Adrenal gland (tissue), 12 donors: Measurements from ENCODE around the gene ZNF765. TPM values are rescaled to one million over a fixed set of nuclear protein-coding genes. Genes with fewer than 3 reads are reported as not detected.
"Not testable (repeated sequence)": the region's sequence is repeated elsewhere in the genome, so short reads cannot be mapped to it uniquely, and the experiment has no call there.

Experiments
- DNase-seq, 7 donors: peaks; one replicate each; pipeline ENCODE4 v3.0.0-alpha.2; 2019 to 2020
- H3K27ac ChIP-seq, 5 donors: fragments of 200-600 bp; sonication (generic) in 4 of 5; 1 replicate in 3 of 5; 2 replicates in 2 of 5; pipeline versions ENCODE4 v1.5.1 to v1.8.0; 2016 to 2020; ENCODE audit warnings: mild to moderate bottlenecking in 1 of 5
- H3K27me3 ChIP-seq: fragments of 200-600 bp; 2 replicates; pipeline ENCODE4 v1.8.0; 2021
- H3K36me3 ChIP-seq, 2 donors: fragments of 200-600 bp; replicated peaks in 1 of 2; 1 replicate in 1 of 2; 2 replicates in 1 of 2; pipeline versions ENCODE4 v1.5.1 to v1.8.0; 2018 to 2022
- H3K4me1 ChIP-seq, 2 donors: fragments of 200-600 bp; replicated peaks in 1 of 2; 1 replicate in 1 of 2; 2 replicates in 1 of 2; pipeline versions ENCODE4 v1.5.1 to v1.8.0; 2018 to 2021
- H3K4me3 ChIP-seq, 4 donors: fragments of 200-600 bp; sonication (generic) in 3 of 4; one replicate each; pipeline ENCODE4 v1.5.1; 2016 to 2018
- H3K9me3 ChIP-seq, 3 donors: fragments of 200-600 bp; sonication (generic) in 1 of 3; replicated peaks in 1 of 3; 1 replicate in 2 of 3; 2 replicates in 1 of 3; pipeline versions ENCODE4 v1.5.1 to v1.8.0; 2016 to 2021
- POLR2A ChIP-seq, 2 donors: fragments of 450-650 bp; IDR thresholded peaks; one replicate each; pipeline ENCODE4 v1.6.1; 2017; ENCODE audit warnings: antibody characterized with exemption in 2 of 2, mild to moderate bottlenecking in 2 of 2, moderate library complexity in 1 of 2
- WGBS, 4 donors: extraction: QIAGEN DNeasy Blood & Tissue Kit in 2 of 4; methylation state at CpG; one replicate each; pipeline versions ENCODE4 v1.1.5 to v1.1.7; 2013 to 2017; 5-methylcytosine and 5-hydroxymethylcytosine counted together
- intact Hi-C, 2 donors: fragments of 100-400 bp; cut with DNase I; formaldehyde crosslinking; loops; one replicate each; pipeline versions ENCODE4 v1.14.1 to v1.15.0; 2022 to 2023
- polyA plus RNA-seq, 3 donors: library from polyadenylated mRNA; stranded (reverse); fragments of 200-250 nt in 2 of 3; fragments of 350-450 nt in 1 of 3; fragmentation: Illumina TruSeq in 1 of 3; extraction: RNeasy Lipid Tissue Mini Kit (QIAGEN cat#74804) in 1 of 3; gene quantifications; one replicate each; pipeline ENCODE4 v1.2.3, GENCODE V29; 2013 to 2014
- total RNA-seq, 9 donors: library from RNA; depleted of rRNA in 4 of 9; stranded (reverse); fragments of >200 nt in 4 of 9; fragments of 120-200 nt in 1 of 9; fragmentation: NEBNext Ultra II Directional in 1 of 9; extraction: Animal tissue kit (Norgen Biotek cat#: 25700) in 1 of 9; gene quantifications; one replicate each; pipeline versions ENCODE4 v1.1.0 to v1.2.4, GENCODE V29; 2013 to 2023
- TF ChIP-seq, protein P1 (sequence below), 6 experiments: fragments of 450-650 bp in 4 of 6; fragments of 200-600 bp in 2 of 6; sonication (generic) in 1 of 6; IDR thresholded peaks; 1 replicate in 5 of 6; 2 replicates in 1 of 6; pipeline versions ENCODE4 v1.5.1 to v1.8.0; 2016 to 2021; ENCODE audit warnings: antibody characterized with exemption in 6 of 6, mild to moderate bottlenecking in 2 of 6, moderate library complexity in 1 of 6
- donor health status: healthy with polysubstance abuse.
- donor health status: Bipolar disorder and iron deficiency.
- donor health status: DM: yes; HTN: yes; CAD: no.
- donor health status: DM: no; HTN: no; CAD: no.
- donor health status: DM: no; HTN: no; CAD: no.
- donor health status: DM: yes; HTN: yes; CAD: no.

Gene ZNF765
- total and polyA plus RNA-seq, 12 donors = 4.3 to 24.0 (median 14.5) TPM

- 80 to 93% (median 86%) methylated on average over 7 of the region's 7 CpGs for WGBS, 4 donors
- Histone ChIP-seq H3K4me1 (no peaks in the 10 kb centered on the region), H3K27me3 (no peaks in the 10 kb centered on the region), H3K27ac (no peak overlapping the region), H3K9me3 (peaks cover 0 to 37% (median 0%) of the 10 kb centered on the region in 3 donors), H3K36me3 (peaks cover 9 to 19% of the 10 kb centered on the region in 2 donors), H3K4me3 (no peak overlapping the region)
- TF ChIP-seq, protein P1, sequence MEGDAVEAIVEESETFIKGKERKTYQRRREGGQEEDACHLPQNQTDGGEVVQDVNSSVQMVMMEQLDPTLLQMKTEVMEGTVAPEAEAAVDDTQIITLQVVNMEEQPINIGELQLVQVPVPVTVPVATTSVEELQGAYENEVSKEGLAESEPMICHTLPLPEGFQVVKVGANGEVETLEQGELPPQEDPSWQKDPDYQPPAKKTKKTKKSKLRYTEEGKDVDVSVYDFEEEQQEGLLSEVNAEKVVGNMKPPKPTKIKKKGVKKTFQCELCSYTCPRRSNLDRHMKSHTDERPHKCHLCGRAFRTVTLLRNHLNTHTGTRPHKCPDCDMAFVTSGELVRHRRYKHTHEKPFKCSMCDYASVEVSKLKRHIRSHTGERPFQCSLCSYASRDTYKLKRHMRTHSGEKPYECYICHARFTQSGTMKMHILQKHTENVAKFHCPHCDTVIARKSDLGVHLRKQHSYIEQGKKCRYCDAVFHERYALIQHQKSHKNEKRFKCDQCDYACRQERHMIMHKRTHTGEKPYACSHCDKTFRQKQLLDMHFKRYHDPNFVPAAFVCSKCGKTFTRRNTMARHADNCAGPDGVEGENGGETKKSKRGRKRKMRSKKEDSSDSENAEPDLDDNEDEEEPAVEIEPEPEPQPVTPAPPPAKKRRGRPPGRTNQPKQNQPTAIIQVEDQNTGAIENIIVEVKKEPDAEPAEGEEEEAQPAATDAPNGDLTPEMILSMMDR (IDR thresholded peaks at IDR 0.05) = no peak
- TF ChIP-seq POLR2A (IDR thresholded peaks at IDR 0.05) = no peak
- DNase-seq = no peak
- intact Hi-C loops = no loop called here
Measured at GRCh38 chr19:53409505-53410204, 14.7 kb downstream of the ZNF765 start.

DNA sequence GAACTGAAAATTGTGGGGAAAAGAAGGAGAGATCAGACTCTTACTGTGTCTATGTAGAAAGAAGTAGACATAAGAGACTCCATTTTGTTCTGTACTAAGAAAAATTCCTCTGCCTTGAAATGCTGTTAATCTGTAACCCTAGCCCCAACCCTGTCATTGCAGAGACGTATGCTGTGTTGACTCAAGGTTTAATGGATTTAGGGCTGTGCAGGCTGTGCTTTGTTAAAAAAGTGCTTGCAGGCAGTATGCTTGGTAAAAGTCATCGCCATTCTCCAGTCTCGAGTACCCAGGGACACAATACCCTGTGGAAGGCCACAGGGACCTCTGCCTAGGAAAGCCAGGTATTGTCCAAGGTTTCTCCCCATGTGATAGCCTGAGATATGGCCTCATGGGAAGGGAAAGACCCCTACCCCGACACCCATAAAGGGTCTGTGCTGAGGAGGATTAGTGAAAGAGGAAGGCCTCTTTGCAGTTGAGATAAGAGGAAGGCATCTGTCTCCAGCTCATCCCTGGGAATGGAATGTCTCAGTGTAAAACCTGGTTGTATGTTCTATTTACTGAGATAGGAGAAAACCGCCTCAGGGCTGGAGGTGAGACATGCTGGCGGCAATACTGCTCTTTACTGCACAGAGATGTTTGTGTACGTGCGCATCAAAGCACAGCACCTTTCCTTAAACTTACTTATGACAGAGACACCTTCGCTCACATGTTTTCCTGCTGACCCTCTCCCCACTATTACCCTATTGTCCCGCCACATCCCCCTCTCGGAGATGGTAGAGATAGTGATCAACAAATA is 25.8 kb downstream of the ZNF765 start:
- not testable (repeated sequence) for H3K36me3 ChIP-seq, H3K9me3 ChIP-seq, H3K27ac ChIP-seq, H3K4me1 ChIP-seq, H3K4me3 ChIP-seq, DNase-seq, H3K27me3 ChIP-seq
- WGBS, 4 donors = 66 to 73% (median 69%) methylated on average over 11 of the region's 11 CpGs
- intact Hi-C loops = loop anchor here in 1 of 2 donors (10.0 kb wide), 1 partner anchor 94 kb away; no protein-coding TSS in a partner anchor

- Histone ChIP-seq H3K27ac (no peak overlapping the region), H3K4me1 (peaks cover 0 to 5% of the 10 kb centered on the region in 2 donors), H3K4me3 (no peak overlapping the region), H3K9me3 (no peaks in the 10 kb centered on the region), H3K27me3 (no peaks in the 10 kb centered on the region), H3K36me3 (no peaks in the 10 kb centered on the region)
- 83 to 93% (median 88%) methylated on average over 5 of the region's 5 CpGs for WGBS, 4 donors
- intact Hi-C loops = loop anchor here in 1 of 2 donors (10.0 kb wide), 1 partner anchor 92 kb away; no protein-coding TSS in a partner anchor
- TF ChIP-seq POLR2A (IDR thresholded peaks at IDR 0.05) = no peak
- TF ChIP-seq, protein P1 (IDR thresholded peaks at IDR 0.05) = no peak
- no peak for DNase-seq
Measured at GRCh38 chr19:53422551-53422950, 27.6 kb downstream of the ZNF765 start.

GRCh38 chr19:53423074-53423473 is 28.1 kb downstream of the ZNF765 start:
- 22 to 42% (median 34%) methylated on average over 2 to 11 of the region's 13 CpGs; no CpG with 5 or more reads in 1 of the 4 donors for WGBS, 4 donors
- intact Hi-C loops = loop anchor here in 1 of 2 donors (10.0 kb wide), 1 partner anchor 92 kb away; no protein-coding TSS in a partner anchor
- H3K9me3 ChIP-seq, H3K27me3 ChIP-seq, H3K4me1 ChIP-seq, H3K4me3 ChIP-seq, H3K36me3 ChIP-seq: not testable (repeated sequence)
- H3K27ac ChIP-seq = peak overlapping the region in 1 of 5 donors; percentile 58
- peak in 1 of 7 donors; percentile 11 for DNase-seq

GRCh38 chr19:53423680-53424079 is 28.7 kb downstream of the ZNF765 start:
- DNase-seq = peak in 1 of 7 donors; percentile 37
- H3K4me3 ChIP-seq, H3K9me3 ChIP-seq, H3K4me1 ChIP-seq, H3K36me3 ChIP-seq, H3K27me3 ChIP-seq: not testable (repeated sequence)
- WGBS, 4 donors = 49 to 58% (median 52%) methylated on average over 8 of the region's 8 CpGs
- H3K27ac ChIP-seq = peak overlapping the region in 1 of 5 donors; percentile 17
- intact Hi-C loops = loop anchor here in 1 of 2 donors (10.0 kb wide), 1 partner anchor 91 kb away; no protein-coding TSS in a partner anchor
